SK-N-SH (cell line): Measurements from ENCODE around the gene ZBED1. TPM values are rescaled to one million over a fixed set of nuclear protein-coding genes. Genes with fewer than 3 reads are reported as not detected.

ENCODE experiments used
- CTCF ChIA-PET: fragments of 300-600, 350-600 bp; formaldehyde crosslinking; extraction: SDS; loops from one replicate; lab custom pipeline; 2021; lab: Yijun Ruan, JAX
- POLR2A ChIA-PET: fragments of 350-600 bp; sonication (Branson Sonifier 250); formaldehyde crosslinking; extraction: SDS; loops from one replicate; lab custom pipeline; 2020; ENCODE audit warnings: antibody characterized with exemption, inconsistent platforms; lab: Yijun Ruan, JAX
- DNase-seq: peaks from one replicate; pipeline ENCODE4 v3.0.0; 2012
- H2AFZ ChIP-seq: fragments of 200-600 bp; sonication (generic); 2 replicates; pipeline ENCODE4 v1.8.1; 2016; ENCODE audit warnings: antibody characterized with exemption, mild to moderate bottlenecking, low read depth
- H3F3A ChIP-seq: fragments of 200-600 bp; sonication (generic); replicated peaks from 2 replicates; pipeline ENCODE3; 2016; ENCODE audit warnings: antibody characterized with exemption, mild to moderate bottlenecking; ENCODE audit not compliant: insufficient read depth
- H3K27ac ChIP-seq, 2 experiments: fragments of 200-500 bp in 1 of 2; fragments of 200-600 bp in 1 of 2; sonication (Bioruptor generic) in 1 of 2; sonication (generic), shearing (Covaris generic) in 1 of 2; 2 replicates each; pipeline versions ENCODE4 v1.5.1 to v1.6.1; 2014 to 2016; ENCODE audit warnings: low read depth in 2 of 2, inconsistent platforms in 1 of 2, low read length in 1 of 2, mild to moderate bottlenecking in 1 of 2, mixed read lengths in 1 of 2
- H3K27me3 ChIP-seq: fragments of 200-600 bp; sonication (generic), shearing (Covaris generic); 2 replicates; pipeline ENCODE4 v1.6.1; 2016; ENCODE audit warnings: mixed run types; ENCODE audit not compliant: insufficient read depth
- H3K36me3 ChIP-seq, 2 experiments: fragments of 200-500 bp in 1 of 2; fragments of 200-600 bp in 1 of 2; sonication (Bioruptor generic) in 1 of 2; sonication (generic) in 1 of 2; replicated peaks in 1 of 2; 2 replicates each; pipeline versions ENCODE3 to v1.5.1; 2014 to 2016; ENCODE audit warnings: low read length in 1 of 2, mild to moderate bottlenecking in 1 of 2; ENCODE audit not compliant: insufficient read depth in 2 of 2, control insufficient read depth in 1 of 2
- H3K4me1 ChIP-seq, 2 experiments: fragments of 200-500 bp in 1 of 2; fragments of 200-600 bp in 1 of 2; sonication (Bioruptor generic) in 1 of 2; sonication (generic), shearing (Covaris generic) in 1 of 2; 2 replicates each; pipeline versions ENCODE4 v1.5.1 to v1.6.1; 2014 to 2016; ENCODE audit warnings: low read depth in 1 of 2, low read length in 1 of 2, mixed run types in 1 of 2; ENCODE audit not compliant: insufficient read depth in 2 of 2, control insufficient read depth in 1 of 2
- H3K4me2 ChIP-seq: fragments of 200-600 bp; sonication (generic), shearing (Covaris generic); 2 replicates; pipeline ENCODE4 v1.6.1; 2017; ENCODE audit warnings: mixed run types
- H3K4me3 ChIP-seq, 2 experiments: fragments of 200-500 bp in 1 of 2; fragments of 200-600 bp in 1 of 2; sonication (Bioruptor generic) in 1 of 2; sonication (generic), shearing (Covaris generic) in 1 of 2; 2 replicates each; pipeline versions ENCODE4 v1.5.1 to v1.8.1; 2014 to 2016; ENCODE audit warnings: low read depth in 2 of 2, inconsistent platforms in 1 of 2, low read length in 1 of 2, mild to moderate bottlenecking in 1 of 2, mixed read lengths in 1 of 2, moderate library complexity in 1 of 2
- H3K79me2 ChIP-seq: fragments of 200-600 bp; sonication (generic); 2 replicates; pipeline ENCODE4 v1.8.1; 2017; ENCODE audit warnings: mild to moderate bottlenecking; ENCODE audit not compliant: insufficient read depth
- H3K9ac ChIP-seq: fragments of 200-600 bp; sonication (generic); 2 replicates; pipeline ENCODE4 v1.6.1; 2017; ENCODE audit warnings: mixed run types
- H3K9me2 ChIP-seq: fragments of 200-600 bp; sonication (generic); 2 replicates; pipeline ENCODE4 v1.6.1; 2017; ENCODE audit warnings: mixed run types
- H3K9me3 ChIP-seq: fragments of 200-600 bp; sonication (generic); 2 replicates; pipeline ENCODE4 v1.6.1; 2017; ENCODE audit warnings: mixed run types, mild to moderate bottlenecking, moderate library complexity
- H4K20me1 ChIP-seq: fragments of 200-600 bp; sonication (generic); 2 replicates; pipeline ENCODE4 v1.6.1; 2017; ENCODE audit warnings: mild to moderate bottlenecking, mixed run types; ENCODE audit not compliant: insufficient read depth
- CHD2 ChIP-seq: fragments of 150-350 bp; IDR thresholded peaks from 2 replicates; pipeline ENCODE4 v1.6.1; 2018; ENCODE audit warnings: low read length; ENCODE audit not compliant: partially characterized antibody
- FOSL2 ChIP-seq: IDR thresholded peaks from 2 replicates; pipeline ENCODE4 v1.4.0; 2012; ENCODE audit warnings: low read depth, mild to moderate bottlenecking, moderate library complexity, borderline replicate concordance
- FOXJ3 ChIP-seq: sonication (generic); formaldehyde crosslinking; IDR thresholded peaks from 2 replicates; pipeline ENCODE4 v1.5.1; 2020; ENCODE audit warnings: mild to moderate bottlenecking, missing genetic modification reagents
- FOXM1 ChIP-seq: IDR thresholded peaks from 2 replicates; pipeline ENCODE4 v1.4.0; 2012; ENCODE audit warnings: low read depth, mild to moderate bottlenecking
- GATA2 ChIP-seq: sonication (generic); formaldehyde crosslinking; IDR thresholded peaks from 2 replicates; pipeline ENCODE4 v1.5.0; 2020; ENCODE audit warnings: mild to moderate bottlenecking, missing genetic modification reagents
- JUND ChIP-seq: IDR thresholded peaks from 2 replicates; pipeline ENCODE4 v1.4.0; 2012
- MEF2A ChIP-seq: IDR thresholded peaks from 2 replicates; pipeline ENCODE4 v1.4.0; 2012; ENCODE audit warnings: low read depth, borderline replicate concordance
- POLR2AphosphoS5 ChIP-seq: IDR thresholded peaks from 2 replicates; pipeline ENCODE4 v1.6.1; 2012; ENCODE audit warnings: low read depth, low read length
- RAD21 ChIP-seq: IDR thresholded peaks from 2 replicates; pipeline ENCODE4 v1.6.1; 2012; ENCODE audit warnings: mild to moderate bottlenecking, low read length
- RCOR1 ChIP-seq: fragments of 150-350 bp; IDR thresholded peaks from 2 replicates; pipeline ENCODE4 v1.6.1; 2017; ENCODE audit warnings: antibody characterized with exemption, low read length
- RXRA ChIP-seq: IDR thresholded peaks from 2 replicates; pipeline ENCODE4 v1.4.0; 2012; ENCODE audit warnings: low read depth, mild to moderate bottlenecking, borderline replicate concordance
- TAF1 ChIP-seq: IDR thresholded peaks from 2 replicates; pipeline ENCODE4 v1.6.1; 2012; ENCODE audit warnings: low read depth, mild to moderate bottlenecking, low read length, moderate library complexity, borderline replicate concordance
- TCF12 ChIP-seq: IDR thresholded peaks from 2 replicates; pipeline ENCODE4 v1.4.0; 2012
- YY1 ChIP-seq: IDR thresholded peaks from 2 replicates; pipeline ENCODE4 v1.4.0; 2012; ENCODE audit warnings: low read depth, mild to moderate bottlenecking
- WGBS: methylation state at CpG from one replicate; pipeline ENCODE4 v1.1.6; 2017; ENCODE audit warnings: low lambda C conversion rate; 5-methylcytosine and 5-hydroxymethylcytosine counted together
- polyA plus RNA-seq, 3 experiments: library from polyadenylated mRNA; depleted of rRNA; stranded (reverse); fragments of >200 nt; gene quantifications; 2 replicates each; pipeline ENCODE4 v1.2.3, GENCODE V29; 2012
- TF ChIP-seq, protein P1 (sequence below): IDR thresholded peaks from 2 replicates; pipeline ENCODE4 v1.4.0; 2012; ENCODE audit warnings: low read depth, borderline replicate concordance
- TF ChIP-seq, protein P2 (sequence below): IDR thresholded peaks from 2 replicates; pipeline ENCODE4 v1.4.0; 2012; ENCODE audit warnings: low read depth
- TF ChIP-seq, protein P3 (sequence below): IDR thresholded peaks from 2 replicates; pipeline ENCODE4; 2012
- TF ChIP-seq, protein P4 (sequence below): fragments of 150-350 bp; IDR thresholded peaks from 2 replicates; pipeline ENCODE4 v1.6.1; 2017; ENCODE audit warnings: antibody characterized with exemption, low read length, low read depth, borderline replicate concordance
- TF ChIP-seq, protein P5 (sequence below): fragments of 200-600 bp; sonication (generic); IDR thresholded peaks from 2 replicates; pipeline ENCODE4 v1.6.1; 2017; ENCODE audit warnings: antibody characterized with exemption, mild to moderate bottlenecking, moderate library complexity
- TF ChIP-seq, protein P6 (sequence below): fragments of 150-350 bp; IDR thresholded peaks from 2 replicates; pipeline ENCODE4 v1.6.1; 2016; ENCODE audit warnings: mild to moderate bottlenecking, low read depth, low read length

The ZBED1 gene
- polyA plus RNA-seq, 1 of the 3 experiments (the other 2 are of a cell fraction) = 16.7 TPM

DNA sequence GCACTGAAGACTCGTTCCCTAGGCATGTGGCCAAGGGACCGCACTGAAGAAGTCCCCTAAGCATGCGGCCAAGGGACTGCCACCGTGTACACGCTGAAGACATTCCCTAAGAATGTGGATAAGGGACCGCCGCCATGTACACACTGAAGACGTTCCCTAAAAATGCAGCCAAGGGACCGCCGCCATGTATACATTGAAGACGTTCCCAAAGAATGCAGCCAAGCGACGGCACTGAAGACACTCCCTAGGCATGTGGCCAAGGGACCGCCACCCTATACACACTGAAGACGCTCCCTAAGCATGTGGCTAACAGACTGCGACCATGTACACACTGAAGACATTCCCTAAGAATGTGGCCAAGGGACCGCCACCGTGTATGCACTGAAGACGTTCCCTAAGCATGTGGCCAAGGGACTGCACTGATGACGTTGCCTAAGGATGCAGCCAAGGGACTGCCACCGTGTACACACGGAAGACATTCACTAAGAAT, 31.5 kb downstream of the ZBED1 start:
- Histone ChIP-seq H3K9me2 (no peaks in the 10 kb centered on the region), H3K4me3 (no peak overlapping the region), H2AFZ (no peak overlapping the region), H4K20me1 (0 out of 2 replicates have a peak, but pooled peaks cover 11% of the 10 kb centered on the region), H3K4me1 (no peaks in the 10 kb centered on the region), H3K9ac (no peak overlapping the region), H3K4me2 (no peak overlapping the region), H3K79me2 (peaks cover 32% of the 10 kb centered on the region; the same call in 1 of the 2 replicates), H3K27me3 (no peaks in the 10 kb centered on the region), H3K27ac (no peak overlapping the region), H3K9me3 (no peaks in the 10 kb centered on the region), H3F3A (no peaks in the 10 kb centered on the region), H3K36me3 (no peaks in the 10 kb centered on the region)
- WGBS = 93% methylated on average over 22 of the region's 22 CpGs
- no peak for DNase-seq
- POLR2A ChIA-PET = no interaction called here
- CTCF ChIA-PET = no interaction called here
- TF ChIP-seq RXRA (no peak), YY1 (no peak), TAF1 (no peak), RCOR1 (no peak), FOXJ3 (CRISPR knock-in tag) (no peak), POLR2AphosphoS5 (no peak), MEF2A (no peak), CHD2 (no peak), TCF12 (no peak), RAD21 (no peak), FOSL2 (no peak), GATA2 (no peak), JUND (no peak)
- TF ChIP-seq, protein P1, sequence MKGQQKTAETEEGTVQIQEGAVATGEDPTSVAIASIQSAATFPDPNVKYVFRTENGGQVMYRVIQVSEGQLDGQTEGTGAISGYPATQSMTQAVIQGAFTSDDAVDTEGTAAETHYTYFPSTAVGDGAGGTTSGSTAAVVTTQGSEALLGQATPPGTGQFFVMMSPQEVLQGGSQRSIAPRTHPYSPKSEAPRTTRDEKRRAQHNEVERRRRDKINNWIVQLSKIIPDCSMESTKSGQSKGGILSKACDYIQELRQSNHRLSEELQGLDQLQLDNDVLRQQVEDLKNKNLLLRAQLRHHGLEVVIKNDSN = no peak
- TF ChIP-seq, protein P2, sequence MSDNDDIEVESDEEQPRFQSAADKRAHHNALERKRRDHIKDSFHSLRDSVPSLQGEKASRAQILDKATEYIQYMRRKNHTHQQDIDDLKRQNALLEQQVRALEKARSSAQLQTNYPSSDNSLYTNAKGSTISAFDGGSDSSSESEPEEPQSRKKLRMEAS = no peak
- TF ChIP-seq, protein P3, sequence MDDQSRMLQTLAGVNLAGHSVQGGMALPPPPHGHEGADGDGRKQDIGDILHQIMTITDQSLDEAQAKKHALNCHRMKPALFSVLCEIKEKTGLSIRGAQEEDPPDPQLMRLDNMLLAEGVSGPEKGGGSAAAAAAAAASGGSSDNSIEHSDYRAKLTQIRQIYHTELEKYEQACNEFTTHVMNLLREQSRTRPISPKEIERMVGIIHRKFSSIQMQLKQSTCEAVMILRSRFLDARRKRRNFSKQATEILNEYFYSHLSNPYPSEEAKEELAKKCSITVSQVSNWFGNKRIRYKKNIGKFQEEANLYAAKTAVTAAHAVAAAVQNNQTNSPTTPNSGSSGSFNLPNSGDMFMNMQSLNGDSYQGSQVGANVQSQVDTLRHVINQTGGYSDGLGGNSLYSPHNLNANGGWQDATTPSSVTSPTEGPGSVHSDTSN = no peak

DNA sequence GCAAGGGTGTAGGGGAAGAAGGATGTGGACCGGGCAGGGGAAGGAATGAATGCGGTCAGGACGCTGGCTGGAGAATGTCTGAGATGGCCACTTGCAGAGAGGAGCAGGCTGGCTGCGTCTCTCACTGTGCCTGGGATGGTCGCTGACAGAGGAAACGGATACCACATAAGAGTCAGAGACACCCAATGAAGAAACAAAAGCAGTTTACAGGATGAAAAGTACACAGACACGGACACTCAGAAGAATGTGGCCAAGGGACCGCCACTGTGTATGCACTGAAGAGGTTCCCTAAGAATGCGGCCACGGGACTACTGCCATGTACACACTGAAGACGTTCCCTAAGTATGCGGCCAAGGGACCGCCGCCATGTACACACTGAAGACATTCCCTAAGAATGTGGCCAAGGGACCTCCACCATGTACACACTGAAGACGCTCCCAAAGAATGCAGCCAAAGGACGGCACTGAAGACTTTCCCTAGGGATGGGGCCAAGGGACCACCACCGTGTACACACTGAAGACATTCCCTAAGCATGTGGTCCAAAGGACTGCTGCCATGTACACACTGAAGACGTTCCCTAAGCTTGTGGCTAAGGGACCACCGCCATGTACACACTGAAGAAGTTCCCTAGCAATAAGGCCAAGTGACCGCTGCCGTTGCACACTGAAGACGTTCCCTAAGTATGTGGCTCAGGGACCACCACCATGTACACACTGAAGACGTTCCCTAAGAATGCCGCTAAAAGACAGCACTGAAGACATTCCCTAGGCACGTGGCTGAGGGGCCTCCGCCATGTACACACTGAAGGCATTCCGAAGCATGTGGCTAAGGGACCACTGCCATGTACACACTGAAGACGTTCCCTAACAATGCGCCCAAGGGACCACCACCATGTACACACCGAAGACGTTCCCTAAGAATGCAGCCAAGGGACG, 32.2 kb downstream of the ZBED1 start:
- Histone ChIP-seq H3K9me2 (no peaks in the 10 kb centered on the region), H3F3A (no peaks in the 10 kb centered on the region), H3K27ac (no peak overlapping the region), H3K27me3 (no peaks in the 10 kb centered on the region), H3K4me3 (no peak overlapping the region), H2AFZ (no peak overlapping the region), H3K4me2 (no peak overlapping the region), H4K20me1 (0 out of 2 replicates have a peak, but pooled peaks cover 11% of the 10 kb centered on the region), H3K9me3 (no peaks in the 10 kb centered on the region), H3K79me2 (peaks cover 32% of the 10 kb centered on the region; the same call in 1 of the 2 replicates), H3K9ac (no peak overlapping the region), H3K4me1 (no peaks in the 10 kb centered on the region), H3K36me3 (no peaks in the 10 kb centered on the region)
- POLR2A ChIA-PET = no interaction called here
- CTCF ChIA-PET = no interaction called here
- DNase-seq = no peak
- 92% methylated on average over 32 of the region's 32 CpGs for WGBS
- TF ChIP-seq MEF2A (no peak), TCF12 (no peak), YY1 (no peak), GATA2 (no peak), FOXM1 (no peak), FOXJ3 (CRISPR knock-in tag) (no peak), RCOR1 (no peak)
- TF ChIP-seq, protein P1 = no peak
- TF ChIP-seq, protein P4, sequence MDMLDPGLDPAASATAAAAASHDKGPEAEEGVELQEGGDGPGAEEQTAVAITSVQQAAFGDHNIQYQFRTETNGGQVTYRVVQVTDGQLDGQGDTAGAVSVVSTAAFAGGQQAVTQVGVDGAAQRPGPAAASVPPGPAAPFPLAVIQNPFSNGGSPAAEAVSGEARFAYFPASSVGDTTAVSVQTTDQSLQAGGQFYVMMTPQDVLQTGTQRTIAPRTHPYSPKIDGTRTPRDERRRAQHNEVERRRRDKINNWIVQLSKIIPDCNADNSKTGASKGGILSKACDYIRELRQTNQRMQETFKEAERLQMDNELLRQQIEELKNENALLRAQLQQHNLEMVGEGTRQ = no peak
- TF ChIP-seq, protein P5, sequence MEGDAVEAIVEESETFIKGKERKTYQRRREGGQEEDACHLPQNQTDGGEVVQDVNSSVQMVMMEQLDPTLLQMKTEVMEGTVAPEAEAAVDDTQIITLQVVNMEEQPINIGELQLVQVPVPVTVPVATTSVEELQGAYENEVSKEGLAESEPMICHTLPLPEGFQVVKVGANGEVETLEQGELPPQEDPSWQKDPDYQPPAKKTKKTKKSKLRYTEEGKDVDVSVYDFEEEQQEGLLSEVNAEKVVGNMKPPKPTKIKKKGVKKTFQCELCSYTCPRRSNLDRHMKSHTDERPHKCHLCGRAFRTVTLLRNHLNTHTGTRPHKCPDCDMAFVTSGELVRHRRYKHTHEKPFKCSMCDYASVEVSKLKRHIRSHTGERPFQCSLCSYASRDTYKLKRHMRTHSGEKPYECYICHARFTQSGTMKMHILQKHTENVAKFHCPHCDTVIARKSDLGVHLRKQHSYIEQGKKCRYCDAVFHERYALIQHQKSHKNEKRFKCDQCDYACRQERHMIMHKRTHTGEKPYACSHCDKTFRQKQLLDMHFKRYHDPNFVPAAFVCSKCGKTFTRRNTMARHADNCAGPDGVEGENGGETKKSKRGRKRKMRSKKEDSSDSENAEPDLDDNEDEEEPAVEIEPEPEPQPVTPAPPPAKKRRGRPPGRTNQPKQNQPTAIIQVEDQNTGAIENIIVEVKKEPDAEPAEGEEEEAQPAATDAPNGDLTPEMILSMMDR = no peak
- TF ChIP-seq, protein P6, sequence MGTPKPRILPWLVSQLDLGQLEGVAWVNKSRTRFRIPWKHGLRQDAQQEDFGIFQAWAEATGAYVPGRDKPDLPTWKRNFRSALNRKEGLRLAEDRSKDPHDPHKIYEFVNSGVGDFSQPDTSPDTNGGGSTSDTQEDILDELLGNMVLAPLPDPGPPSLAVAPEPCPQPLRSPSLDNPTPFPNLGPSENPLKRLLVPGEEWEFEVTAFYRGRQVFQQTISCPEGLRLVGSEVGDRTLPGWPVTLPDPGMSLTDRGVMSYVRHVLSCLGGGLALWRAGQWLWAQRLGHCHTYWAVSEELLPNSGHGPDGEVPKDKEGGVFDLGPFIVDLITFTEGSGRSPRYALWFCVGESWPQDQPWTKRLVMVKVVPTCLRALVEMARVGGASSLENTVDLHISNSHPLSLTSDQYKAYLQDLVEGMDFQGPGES = no peak
